Fibroblast of lung (primary cell): ENCODE results near the gene RBMS1. TPM values are rescaled to one million over a fixed set of nuclear protein-coding genes. Genes with fewer than 3 reads are reported as not detected.

Experiments
- DNase-seq, 2 donors: peaks; one replicate each; pipeline versions ENCODE4 v3.0.0 to v3.0.0-alpha.2; 2010; ENCODE audit warnings: low read depth in 2 of 2
- H2AFZ ChIP-seq: 2 replicates; pipeline ENCODE4 v1.5.1; 2012; ENCODE audit warnings: low read length, control low read depth, inconsistent platforms
- H3K27ac ChIP-seq: 2 replicates; pipeline ENCODE4 v1.5.1; 2011; ENCODE audit warnings: low read length, control low read depth; ENCODE audit not compliant: insufficient read depth
- H3K27me3 ChIP-seq: 2 replicates; pipeline ENCODE4 v1.5.1; 2011; ENCODE audit warnings: mild to moderate bottlenecking, low read length; ENCODE audit not compliant: control insufficient read depth, insufficient read depth
- H3K36me3 ChIP-seq: 2 replicates; pipeline ENCODE4 v1.5.1; 2011; ENCODE audit warnings: low read length; ENCODE audit not compliant: control insufficient read depth, insufficient read depth
- H3K4me1 ChIP-seq: 2 replicates; pipeline ENCODE4 v1.5.1; 2011; ENCODE audit warnings: low read length; ENCODE audit not compliant: control insufficient read depth, insufficient read depth; ENCODE audit errors: extremely low read depth
- H3K4me2 ChIP-seq: 2 replicates; pipeline ENCODE4 v1.5.1; 2011; ENCODE audit warnings: low read length, control low read depth; ENCODE audit not compliant: insufficient read depth; ENCODE audit errors: extremely low read depth
- H3K4me3 ChIP-seq, 4 experiments: fragments of 200-600 bp in 1 of 4; sonication (generic) in 1 of 4; replicated peaks in 1 of 4; 2 replicates each; pipeline ENCODE4 v1.5.1; 2011 to 2016; ENCODE audit warnings: low read length in 4 of 4, low read depth in 3 of 4, mild to moderate bottlenecking in 3 of 4, control low read depth in 2 of 4, inconsistent platforms in 1 of 4, mixed read lengths in 1 of 4; ENCODE audit not compliant: insufficient read depth in 1 of 4; ENCODE audit errors: control extremely low read depth in 1 of 4
- H3K79me2 ChIP-seq: 2 replicates; pipeline ENCODE4 v1.5.1; 2012; ENCODE audit warnings: mild to moderate bottlenecking, low read length, inconsistent platforms; ENCODE audit not compliant: control insufficient read depth, insufficient read depth
- H3K9ac ChIP-seq: 2 replicates; pipeline ENCODE4 v1.5.1; 2011; ENCODE audit warnings: mild to moderate bottlenecking, low read length, control low read depth; ENCODE audit not compliant: insufficient read depth
- H3K9me3 ChIP-seq: 2 replicates; pipeline ENCODE4 v1.5.1; 2012; ENCODE audit warnings: low read depth, low read length; ENCODE audit not compliant: control insufficient read depth, insufficient read depth
- H4K20me1 ChIP-seq: 2 replicates; pipeline ENCODE4 v1.5.1; 2011; ENCODE audit warnings: low read length; ENCODE audit not compliant: control insufficient read depth, insufficient read depth; ENCODE audit errors: extremely low read depth
- CTCF ChIP-seq, 2 donors: IDR thresholded peaks in 1 of 2; conservative IDR thresholded peaks in 1 of 2; 1 replicate in 1 of 2; 2 replicates in 1 of 2; pipeline ENCODE4 v1.5.1; 2011 to 2012; ENCODE audit warnings: low read length in 2 of 2, control low read depth in 1 of 2, inconsistent platforms in 1 of 2, low read depth in 1 of 2, mild to moderate bottlenecking in 1 of 2
- EZH2 ChIP-seq: IDR thresholded peaks from 2 replicates; pipeline ENCODE4 v1.5.1; 2012; ENCODE audit warnings: low read length, control low read depth, mild to moderate bottlenecking; ENCODE audit errors: missing control alignments
- polyA plus RNA-seq, 2 donors: library from polyadenylated mRNA; depleted of rRNA in 1 of 2; stranded (reverse) in 1 of 2; unstranded in 1 of 2; fragments of >200 nt; gene quantifications; 2 replicates each; pipeline ENCODE4 v1.2.1, GENCODE V29; 2011 to 2012; ENCODE audit warnings: missing spikeins in 1 of 2
- total RNA-seq: library from RNA; depleted of rRNA; stranded (reverse); fragments of >200 nt; gene quantifications from 2 replicates; pipeline ENCODE4 v1.2.1, GENCODE V29; 2014

The RBMS1 gene
- total and polyA plus RNA-seq, 2 donors (not counting 1 experiment from before 2014, with no cell fraction given) = 77.3 to 146 TPM

GRCh38 chr2:160362018-160362417, 131.6 kb downstream of the RBMS1 start:
- Histone ChIP-seq H3K4me1 (peaks cover 9% of the 10 kb centered on the region), H3K36me3 (peaks cover 2% of the 10 kb centered on the region), H3K4me2 (no peak overlapping the region), H3K27ac (no peak overlapping the region), H3K4me3 (no peak overlapping the region), H3K79me2 (peaks cover 83% of the 10 kb centered on the region), H3K27me3 (no peaks in the 10 kb centered on the region), H3K9ac (no peak overlapping the region), H2AFZ (no peak overlapping the region), H4K20me1 (no peaks in the 10 kb centered on the region), H3K9me3 (no peaks in the 10 kb centered on the region)
- no peak for DNase-seq
- TF ChIP-seq EZH2 (no peak), CTCF (conservative IDR thresholded peaks at IDR 0.05 in 1 of 2, IDR thresholded peaks at IDR 0.05 in 1 of 2; ENCODE audit: low read depth in 1 of 2, low read length in 2 of 2) (no peak)

- Histone ChIP-seq H3K9ac (no peak overlapping the region), H3K27me3 (no peaks in the 10 kb centered on the region), H3K79me2 (peaks cover 85% of the 10 kb centered on the region), H3K9me3 (no peaks in the 10 kb centered on the region), H3K4me3 (no peak overlapping the region), H2AFZ (no peak overlapping the region), H4K20me1 (no peaks in the 10 kb centered on the region), H3K27ac (no peak overlapping the region), H3K4me2 (no peak overlapping the region), H3K36me3 (no peaks in the 10 kb centered on the region), H3K4me1 (peaks cover 4% of the 10 kb centered on the region)
- no peak for DNase-seq
- no peak for TF ChIP-seq CTCF (conservative IDR thresholded peaks at IDR 0.05 in 1 of 2, IDR thresholded peaks at IDR 0.05 in 1 of 2; ENCODE audit: low read depth in 1 of 2, low read length in 2 of 2)
Observed at GRCh38 chr2:160360089-160360757, 133.4 kb downstream of the RBMS1 start.

- Histone ChIP-seq H3K36me3 (no peaks in the 10 kb centered on the region), H3K27ac (peak overlapping the region; percentile 6), H3K9me3 (no peaks in the 10 kb centered on the region), H3K4me3 (no peak overlapping the region), H3K4me1 (peaks cover 2% of the 10 kb centered on the region), H3K79me2 (peaks cover 87% of the 10 kb centered on the region), H3K4me2 (no peak overlapping the region), H2AFZ (no peak overlapping the region), H3K27me3 (no peaks in the 10 kb centered on the region), H3K9ac (no peak overlapping the region), H4K20me1 (no peaks in the 10 kb centered on the region)
- DNase-seq = peak; percentile 50 to 72
- TF ChIP-seq CTCF (conservative IDR thresholded peaks at IDR 0.05 in 1 of 2, IDR thresholded peaks at IDR 0.05 in 1 of 2; ENCODE audit: low read depth in 1 of 2, low read length in 2 of 2) (no peak), EZH2 (no peak)
Observed at GRCh38 chr2:160358046-160358445, 135.6 kb downstream of the RBMS1 start.
